Hepatocyte (in vitro differentiated cells): ENCODE results near the gene RASGEF1C. TPM values are rescaled to one million over a fixed set of nuclear protein-coding genes. Genes with fewer than 3 reads are reported as not detected.

Experiments used
- DNase-seq: peaks from one replicate; pipeline ENCODE4 v3.0.0-alpha.2; 2016; ENCODE audit warnings: low spot score
- H2AFZ ChIP-seq: fragments of 200-600 bp; sonication (generic); 2 replicates; pipeline ENCODE4 v1.6.0; 2016; ENCODE audit warnings: antibody characterized with exemption, mild to moderate bottlenecking
- H3K27ac ChIP-seq: fragments of 200-600 bp; sonication (generic); 2 replicates; pipeline ENCODE4 v1.5.1; 2016; ENCODE audit warnings: mild to moderate bottlenecking
- H3K27me3 ChIP-seq: fragments of 200-600 bp; sonication (generic); 2 replicates; pipeline ENCODE4 v1.6.1; 2016
- H3K36me3 ChIP-seq: fragments of 200-600 bp; sonication (generic); replicated peaks from 2 replicates; pipeline ENCODE4 v1.5.1; 2016; ENCODE audit warnings: low read depth; ENCODE audit not compliant: insufficient read depth
- H3K4me1 ChIP-seq: fragments of 200-600 bp; sonication (generic); 2 replicates; pipeline ENCODE4 v1.5.1; 2016; ENCODE audit warnings: mild to moderate bottlenecking, moderate library complexity; ENCODE audit not compliant: insufficient read depth
- H3K4me2 ChIP-seq: fragments of 200-600 bp; sonication (generic); 2 replicates; pipeline ENCODE4 v1.6.0; 2016
- H3K4me3 ChIP-seq: fragments of 200-600 bp; sonication (generic); 2 replicates; pipeline ENCODE4 v1.5.1; 2016; ENCODE audit warnings: mild to moderate bottlenecking
- H3K79me2 ChIP-seq: fragments of 200-600 bp; sonication (generic); 2 replicates; pipeline ENCODE4 v1.6.0; 2017; ENCODE audit warnings: mild to moderate bottlenecking
- H3K9me2 ChIP-seq: fragments of 200-600 bp; sonication (generic); replicated peaks from 2 replicates; pipeline ENCODE4 v1.6.0; 2017; ENCODE audit warnings: mild to moderate bottlenecking; ENCODE audit not compliant: insufficient read depth
- H3K9me3 ChIP-seq: fragments of 200-600 bp; sonication (generic); 2 replicates; pipeline ENCODE4 v1.5.1; 2016; ENCODE audit warnings: low read depth, mild to moderate bottlenecking
- H4K20me1 ChIP-seq: fragments of 200-600 bp; sonication (generic); 2 replicates; pipeline ENCODE4 v1.6.0; 2016; ENCODE audit warnings: mild to moderate bottlenecking; ENCODE audit not compliant: insufficient read depth, poor library complexity, severe bottlenecking
- CTCF ChIP-seq: fragments of 200-600 bp; sonication (generic); IDR thresholded peaks from 2 replicates; pipeline ENCODE4 v1.5.1; 2016; ENCODE audit warnings: antibody characterized with exemption, mild to moderate bottlenecking; ENCODE audit not compliant: poor library complexity
- EZH2 ChIP-seq: fragments of 200-600 bp; sonication (generic); IDR thresholded peaks from 2 replicates; pipeline ENCODE4 v1.6.1; 2016; ENCODE audit warnings: antibody characterized with exemption, mild to moderate bottlenecking, borderline replicate concordance
- EZH2phosphoT487 ChIP-seq: fragments of 200-600 bp; sonication (generic); IDR thresholded peaks from one replicate; pipeline ENCODE4 v1.6.1; 2018; ENCODE audit warnings: antibody characterized with exemption, mild to moderate bottlenecking, low read depth, moderate library complexity; ENCODE audit not compliant: unreplicated experiment, severe bottlenecking
- WGBS: methylation state at CpG from one replicate; pipeline ENCODE4 v1.1.6; 2016; ENCODE audit warnings: low lambda C conversion rate; ENCODE audit errors: missing lambda C conversion rate; 5-methylcytosine and 5-hydroxymethylcytosine counted together
- polyA plus RNA-seq: library from polyadenylated mRNA; unstranded; fragments of >200 nt; fragmentation: Nextera tagmentation; extraction: Ambion mirVana; gene quantifications from 2 replicates; pipeline ENCODE4 v1.2.1, GENCODE V29; 2016
- total RNA-seq: library from RNA; depleted of rRNA; stranded (reverse); fragments of >200 nt; gene quantifications from 2 replicates; pipeline ENCODE4 v1.2.3, GENCODE V29; 2014

Gene RASGEF1C
- total and polyA plus RNA-seq, 2 experiments from 2014 or later, result not detected

DNA sequence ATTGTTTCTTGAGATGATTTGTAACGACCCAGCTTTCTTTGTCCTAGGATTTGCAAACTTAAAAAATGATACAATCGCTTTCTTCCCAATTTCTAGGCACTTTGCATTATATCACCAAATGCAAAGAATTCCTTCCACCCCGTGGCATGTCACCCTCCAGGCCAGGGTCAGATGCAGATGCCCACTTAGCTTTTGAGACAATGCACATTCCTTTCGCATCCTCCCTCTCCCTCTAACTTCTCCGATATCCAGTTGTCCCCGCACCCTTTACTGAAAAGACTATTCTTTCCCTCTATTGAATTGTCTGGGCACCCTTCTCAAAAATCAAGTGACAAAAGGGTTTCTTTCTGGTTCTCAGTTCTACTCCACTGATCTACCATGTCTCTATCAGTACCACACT, 154.8 kb downstream of the RASGEF1C start:
- WGBS, result 91% methylated on average over 6 of the region's 6 CpGs
- Histone ChIP-seq H3K27me3 (no peaks in the 10 kb centered on the region), H2AFZ (no peak overlapping the region), H3K9me3 (no peaks in the 10 kb centered on the region), H3K79me2 (peaks cover 77% of the 10 kb centered on the region), H3K4me1 (no peaks in the 10 kb centered on the region), H4K20me1 (peaks cover 35% of the 10 kb centered on the region), H3K4me3 (no peak overlapping the region), H3K36me3 (no peaks in the 10 kb centered on the region), H3K27ac (no peak overlapping the region), H3K9me2 (no peaks in the 10 kb centered on the region), H3K4me2 (no peak overlapping the region)
- no peak for DNase-seq
- no peak for TF ChIP-seq EZH2
- no peak for TF ChIP-seq CTCF

DNA sequence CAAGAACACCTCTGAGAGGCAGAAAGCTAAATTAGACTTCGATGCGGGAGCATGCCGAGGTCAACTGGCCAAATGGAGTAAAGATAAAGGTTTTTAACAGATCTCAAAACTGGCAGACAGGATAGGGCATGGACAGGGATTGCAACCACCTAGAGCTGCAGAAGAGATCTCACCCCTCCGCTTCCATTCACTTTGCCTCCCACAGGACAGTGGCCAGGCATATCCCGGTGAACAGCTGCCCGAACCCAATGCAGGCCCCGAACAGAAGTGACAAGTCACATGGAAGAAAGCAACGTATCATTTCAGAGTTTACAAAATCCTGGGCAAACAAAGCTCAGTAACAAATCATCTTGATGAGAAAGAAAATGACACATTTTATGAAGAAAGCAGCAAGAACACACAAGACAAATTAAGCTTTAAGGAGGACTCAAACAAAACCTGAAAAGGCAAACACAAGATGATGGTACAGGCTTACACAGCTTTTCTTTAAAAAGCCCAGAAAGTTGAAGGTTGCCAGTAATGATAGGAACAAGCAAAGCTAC, 155.9 kb downstream of the RASGEF1C start:
- H3K4me1 ChIP-seq, result no peaks in the 10 kb centered on the region
- WGBS, result 52% methylated on average over 8 of the region's 8 CpGs
- DNase-seq, result no peak
- H4K20me1 ChIP-seq, result peaks cover 44% of the 10 kb centered on the region
- H3K79me2 ChIP-seq, result peaks cover 76% of the 10 kb centered on the region
- no peak overlapping the region for H3K4me3 ChIP-seq
- H3K9me3 ChIP-seq, result no peaks in the 10 kb centered on the region
- H3K27me3 ChIP-seq, result no peaks in the 10 kb centered on the region
- H3K36me3 ChIP-seq, result no peaks in the 10 kb centered on the region
- H3K9me2 ChIP-seq, result no peaks in the 10 kb centered on the region
- H2AFZ ChIP-seq, result no peak overlapping the region
- no peak overlapping the region for H3K27ac ChIP-seq
- H3K4me2 ChIP-seq, result no peak overlapping the region
- TF ChIP-seq EZH2 (no peak), EZH2phosphoT487 (no peak), CTCF (no peak)

DNA sequence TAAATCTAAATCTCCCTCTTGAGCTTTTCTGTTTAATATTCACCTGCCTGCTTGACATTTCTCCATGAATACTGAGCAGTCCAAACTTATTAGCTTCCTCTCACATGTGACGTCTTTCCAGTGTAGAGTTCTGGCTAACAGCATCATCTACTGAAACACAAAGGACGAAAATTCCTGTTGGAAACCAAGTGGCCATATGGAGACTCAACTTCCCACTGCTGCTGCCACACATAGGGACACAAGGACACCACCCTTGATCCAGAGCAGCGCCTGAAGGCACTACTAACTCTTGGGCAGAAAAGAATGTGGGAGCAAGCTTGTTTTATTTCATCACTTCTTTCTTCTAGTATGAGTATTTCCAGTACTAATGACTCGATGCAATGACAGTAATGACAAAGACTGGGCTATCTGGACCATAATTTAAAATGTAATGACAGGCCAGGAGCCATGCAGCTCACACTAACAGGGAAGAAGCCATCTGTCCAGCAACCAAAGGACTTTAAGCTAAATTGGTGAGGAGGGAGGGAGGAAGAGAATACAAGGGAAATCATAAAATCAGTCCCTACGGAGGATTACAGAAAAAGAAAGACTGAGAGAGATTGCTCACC, 156.7 kb downstream of the RASGEF1C start:
- Histone ChIP-seq H3K36me3 (no peaks in the 10 kb centered on the region), H2AFZ (no peak overlapping the region), H3K4me3 (no peak overlapping the region), H3K9me3 (no peaks in the 10 kb centered on the region), H3K9me2 (no peaks in the 10 kb centered on the region), H3K27me3 (no peaks in the 10 kb centered on the region), H4K20me1 (peaks cover 47% of the 10 kb centered on the region), H3K79me2 (peaks cover 84% of the 10 kb centered on the region), H3K4me1 (no peaks in the 10 kb centered on the region), H3K4me2 (no peak overlapping the region), H3K27ac (no peak overlapping the region)
- TF ChIP-seq CTCF (no peak), EZH2phosphoT487 (no peak), EZH2 (no peak)
- 91% methylated on average over 5 of the region's 5 CpGs for whole genome bisulfite sequencing
- no peak for DNase-seq

Other genes with a start within 250 kb of the RASGEF1C start
- gene RNF130, start 137.5 kb downstream of the RASGEF1C start, total RNA-seq, result 39.6 and 42.4 TPM in 2 replicates
- 62.4 and 64.9 TPM in 2 replicates for gene RNF130, start 137.5 kb downstream of the RASGEF1C start, polyA plus RNA-seq
- gene MAPK9, start 82.9 kb upstream of the RASGEF1C start, total RNA-seq, result 31.3 and 39.1 TPM in 2 replicates
- gene MAPK9, start 82.9 kb upstream of the RASGEF1C start, polyA plus RNA-seq, result 17.5 and 17.8 TPM in 2 replicates
- gene GFPT2, start 144.1 kb upstream of the RASGEF1C start, total RNA-seq, result 15.9 and 25.0 TPM in 2 replicates
- 44.6 and 46.6 TPM in 2 replicates for gene GFPT2, start 144.1 kb upstream of the RASGEF1C start, polyA plus RNA-seq